Measurements from ENCODE around the gene KMT5B.

Gene KMT5B

GRCh38 chr11:68199295-68199987, 13.7 kb downstream of the KMT5B start:
- TF ChIP-seq CTCF (IDR thresholded peaks at IDR 0.05) = no peak
- Histone ChIP-seq H3K27ac (no peak overlapping the region), H3K4me3 (ENCODE audit: low read depth in 1 of 2, low read length in 1 of 2) (no peak overlapping the region), H3K36me3 (no peaks in the 10 kb centered on the region), H3K27me3 (no peaks in the 10 kb centered on the region), H3K9me3 (no peaks in the 10 kb centered on the region), H3K4me1 (ENCODE audit: control insufficient read depth in 1 of 2, insufficient read depth in 1 of 2, low read depth in 1 of 2, low read length in 1 of 2) (peaks cover 3 to 5% of the 10 kb centered on the region in 2 experiments)

- Histone ChIP-seq H3K4me3 (ENCODE audit: low read depth in 1 of 2, low read length in 1 of 2) (no peak overlapping the region), H3K36me3 (no peaks in the 10 kb centered on the region), H3K9me3 (no peaks in the 10 kb centered on the region), H3K27ac (no peak overlapping the region), H3K4me1 (ENCODE audit: control insufficient read depth in 1 of 2, insufficient read depth in 1 of 2, low read depth in 1 of 2, low read length in 1 of 2) (peaks cover 3 to 5% of the 10 kb centered on the region in 2 experiments), H3K27me3 (no peaks in the 10 kb centered on the region)
- no peak for TF ChIP-seq CTCF (IDR thresholded peaks at IDR 0.05)
Measured at GRCh38 chr11:68196219-68196618, 16.9 kb downstream of the KMT5B start.

- Histone ChIP-seq H3K9me3 (no peaks in the 10 kb centered on the region), H3K36me3 (no peaks in the 10 kb centered on the region), H3K4me3 (ENCODE audit: low read depth in 1 of 2, low read length in 1 of 2) (no peak overlapping the region), H3K4me1 (ENCODE audit: control insufficient read depth in 1 of 2, insufficient read depth in 1 of 2, low read depth in 1 of 2, low read length in 1 of 2) (peaks cover 3 to 5% of the 10 kb centered on the region in 2 experiments), H3K27ac (no peak overlapping the region), H3K27me3 (no peaks in the 10 kb centered on the region)
- no peak for TF ChIP-seq CTCF (IDR thresholded peaks at IDR 0.05)
Measured at GRCh38 chr11:68194675-68195294, 18.3 kb downstream of the KMT5B start.

- Histone ChIP-seq H3K27ac (no peak overlapping the region), H3K4me3 (ENCODE audit: low read depth in 1 of 2, low read length in 1 of 2) (no peak overlapping the region), H3K4me1 (ENCODE audit: control insufficient read depth in 1 of 2, insufficient read depth in 1 of 2, low read depth in 1 of 2, low read length in 1 of 2) (peaks cover 13 to 14% of the 10 kb centered on the region in 2 experiments), H3K27me3 (no peaks in the 10 kb centered on the region), H3K9me3 (no peaks in the 10 kb centered on the region), H3K36me3 (no peaks in the 10 kb centered on the region)
- no peak for TF ChIP-seq CTCF (IDR thresholded peaks at IDR 0.05)
Measured at GRCh38 chr11:68193018-68193417, 20.1 kb downstream of the KMT5B start.

- Histone ChIP-seq H3K9me3 (no peaks in the 10 kb centered on the region), H3K4me3 (ENCODE audit: low read depth in 1 of 2, low read length in 1 of 2) (no peak overlapping the region), H3K27ac (peak overlapping the region; percentile 12), H3K36me3 (peaks cover 2% of the 10 kb centered on the region), H3K4me1 (ENCODE audit: control insufficient read depth in 1 of 2, insufficient read depth in 1 of 2, low read depth in 1 of 2, low read length in 1 of 2) (peaks cover 13 to 14% of the 10 kb centered on the region in 2 experiments), H3K27me3 (no peaks in the 10 kb centered on the region)
- no peak for TF ChIP-seq CTCF (IDR thresholded peaks at IDR 0.05)
Measured at GRCh38 chr11:68191661-68192579, 21.2 kb downstream of the KMT5B start.

All from neutrophil (primary cell).